ENCODE data around the gene RNF208. TPM values are rescaled to one million over a fixed set of nuclear protein-coding genes. Genes with fewer than 3 reads are reported as not detected.
A peak's percentile ranks its signal among the peaks of the same experiment; 100 is the strongest.

The RNF208 gene, protein sequence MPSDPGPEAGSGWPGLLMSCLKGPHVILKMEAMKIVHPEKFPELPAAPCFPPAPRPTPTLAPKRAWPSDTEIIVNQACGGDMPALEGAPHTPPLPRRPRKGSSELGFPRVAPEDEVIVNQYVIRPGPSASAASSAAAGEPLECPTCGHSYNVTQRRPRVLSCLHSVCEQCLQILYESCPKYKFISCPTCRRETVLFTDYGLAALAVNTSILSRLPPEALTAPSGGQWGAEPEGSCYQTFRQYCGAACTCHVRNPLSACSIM
- total RNA-seq (2011; cell fraction: chromatin; rRNA removed; ENCODE audit: low replicate concordance) = 0.97 and 2.3 TPM in 2 replicates
- 2.1 and 2.3 TPM in 2 replicates for total RNA-seq (2011; cell fraction: nucleolus; rRNA removed)
- total RNA-seq (2011; cell fraction: nucleoplasm; rRNA removed) = 0.61 and 1.8 TPM in 2 replicates
- total RNA-seq (2014; rRNA removed) (0.50 and 0.90 TPM in 2 replicates), total RNA-seq (2014; rRNA removed; fragmentation: Illumina TruSeq; extraction: Trizol) (not detected in 2 replicates), total RNA-seq (2015; rRNA removed; fragmentation: Illumina TruSeq; extraction: Trizol) (0.47 and 0.49 TPM in 2 replicates), total RNA-seq (2021) (6.6 and 6.9 TPM in 2 replicates), polyA plus RNA-seq (2011; rRNA removed) (0.15 and 1.3 TPM in 2 replicates), polyA plus RNA-seq (2014; fragmentation: Illumina TruSeq; extraction: Trizol) (0.62 and 2.4 TPM in 2 replicates), polyA plus RNA-seq (2014; fragmentation: Nextera tagmentation; extraction: Ambion mirVana) (under 1 TPM in 1 of 2 experiments, not detected in 1; 0.18 TPM), polyA plus RNA-seq (2014; rRNA removed) (3.1 and 5.1 TPM in 2 replicates), polyA minus RNA-seq (2011; rRNA and poly(A)+ RNA removed) (not detected in 2 replicates), Bru-seq, nascent RNA (percentile 34 among the genes with signal in this experiment), BruChase-seq, experiment 1, labeled RNA remaining after a 2-hour chase (percentile 40 among the genes with signal in this experiment), BruChase-seq, experiment 2, labeled RNA remaining after a 6-hour chase (percentile 47 among the genes with signal in this experiment)
- 0.40 and 1.2 TPM in 2 replicates for polyA plus RNA-seq (2011; cell fraction: cytosol; rRNA removed)
- 9.0 and 9.2 TPM in 2 replicates for polyA plus RNA-seq (2011; cell fraction: nucleus; rRNA removed)
- 6.0 and 7.9 TPM in 2 replicates for polyA plus RNA-seq (2012)
- polyA minus RNA-seq (2011; cell fraction: cytosol; rRNA and poly(A)+ RNA removed) = 2.1 and 3.4 TPM in 2 replicates
- polyA minus RNA-seq (2011; cell fraction: nucleus; rRNA and poly(A)+ RNA removed) = 0.78 and 0.81 TPM in 2 replicates
- long read RNA-seq, experiment 1, transcript RNF208-201 (1 exons, 1,077 nt) = major isoform, 12 of 12 reads
- long read RNA-seq, experiment 1, partial matches to known transcripts = 0 of 12 reads
- long read RNA-seq, experiment 1, other reads (novel, unspliced or antisense) = 0 of 12 reads
- long read RNA-seq, experiment 2, partial matches to known transcripts = 0 of 14 reads
- long read RNA-seq, experiment 2, other reads (novel, unspliced or antisense) = 10 of 14 reads
- long read RNA-seq, experiment 3 = 0 reads

DNA sequence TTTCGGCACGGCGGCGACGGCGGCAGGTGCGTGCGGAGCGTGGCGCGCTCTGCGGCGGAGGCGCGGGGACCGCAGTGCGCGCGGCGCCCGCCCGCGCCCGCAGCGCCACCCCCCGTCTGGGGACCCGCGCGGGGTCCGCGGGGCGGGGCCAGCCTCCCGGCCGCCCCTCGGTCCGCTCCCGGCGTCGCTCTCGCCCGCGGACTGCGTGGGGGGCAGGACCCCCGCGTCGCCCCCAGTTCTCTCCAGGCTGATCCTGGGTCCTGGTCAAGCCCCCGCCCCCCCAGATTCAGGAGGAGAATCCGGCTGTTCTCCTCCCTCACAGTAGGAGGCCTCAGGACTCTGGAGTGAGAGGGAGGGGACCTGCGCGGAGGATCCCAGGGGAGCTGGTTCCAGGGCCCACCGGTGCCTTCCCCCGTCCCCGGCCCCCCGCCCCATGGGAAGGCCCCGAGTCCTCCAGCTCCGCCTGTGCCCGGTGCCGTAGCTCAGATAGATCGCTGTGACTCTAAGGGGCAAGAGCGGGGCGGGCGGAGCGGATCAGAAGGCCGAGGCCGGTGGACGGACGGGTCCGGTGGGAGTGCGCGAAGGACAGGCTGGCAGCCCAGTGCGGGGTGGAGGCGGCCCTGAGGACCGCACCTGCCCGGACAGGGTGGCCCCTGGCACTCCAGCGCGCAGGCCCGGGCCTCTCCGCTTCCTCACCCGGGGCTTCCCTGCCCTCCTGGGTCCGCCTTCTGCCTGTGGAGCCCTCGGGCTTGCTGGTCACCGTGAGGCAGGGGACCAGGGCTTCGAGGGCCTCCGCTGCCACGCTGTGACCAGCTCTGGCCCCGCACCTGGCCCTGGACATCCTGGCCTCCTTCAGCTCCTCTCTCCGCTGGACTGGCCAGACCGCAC is at the start of gene RNF208:
Gene RNF208 (minus strand): TSS at position 51 of the 888 bp plus-strand sequence. CDS start 1,028 bp downstream, outside the sequence.
- 53% methylated on average over 10 of the region's 88 CpGs for whole genome bisulfite sequencing (ENCODE audit: insufficient coverage, low coverage, missing lambda C conversion rate)
- Histone ChIP-seq H4K20me1 (replicated peaks; ENCODE audit: control insufficient read depth, insufficient read depth, low read length) (no peaks in the 10 kb centered on the region), H3K4me3 (peak within 1 kb of the TSS; percentile 85), H3K27ac (ENCODE audit: extremely low read depth, low read depth, low read length) (peak within 1 kb of the TSS; percentile 83), H3K9me3 (replicated peaks; ENCODE audit: control insufficient read depth, insufficient read depth, low read depth, low read length) (no peaks in the 10 kb centered on the region), H3K79me2 (ENCODE audit: control insufficient read depth, insufficient read depth, low read length) (peaks cover 16% of the 10 kb centered on the region; the same call in 2 of the 3 replicates), H3K9me1 (ENCODE audit: control insufficient read depth, insufficient read depth, low read length) (no peaks in the 10 kb centered on the region), H3K4me1 (replicated peaks in 1 of 2; ENCODE audit: control insufficient read depth in 2 of 2, insufficient read depth in 2 of 2, low read length in 2 of 2) (peaks cover 33 to 95% of the 10 kb centered on the region in 2 experiments), H3K4me2 (ENCODE audit: insufficient read depth, low read length) (peak within 1 kb of the TSS; percentile 74), H2AFZ (ENCODE audit: low read depth, low read length) (peak within 1 kb of the TSS; percentile 70), H3K36me3 (ENCODE audit: control insufficient read depth, insufficient read depth, low read length) (peaks cover 11% of the 10 kb centered on the region; the same call in 1 of the 3 replicates), H3K9ac (ENCODE audit: insufficient read depth in 1 of 2, low read depth in 2 of 2, low read length in 2 of 2) (peak within 1 kb of the TSS; percentile 68 to 97), H3K27me3 (ENCODE audit: control insufficient read depth in 2 of 2, insufficient read depth in 2 of 2, low read length in 2 of 2) (no peaks in the 10 kb centered on the region)
- BruUV-seq (replicated peaks) = no TSS peak
- in situ Hi-C loops (cut with MboI) = no loop called here
- intact Hi-C loops (cut with micrococcal nuclease) = no loop called here
- DNase-seq (ENCODE audit: extremely low read depth in 1 of 4, low spot score in 3 of 4) (no peak), ATAC-seq (peak; percentile 0; the same call in 1 of the 3 replicates), FAIRE-seq (no peak)
- ChIA-PET POLR2A (interaction anchor here (0.6 to 2.1 kb wide), 11 partner anchors 12 to 176 kb away, joined by 3 to 12 read pairs (median 5); partner anchors contain the start of genes SAPCD2, TPRN and TUBB4B), CTCF (ENCODE audit: low intra/inter-chr PET ratio) (no interaction called here)
- TF ChIP-seq, protein P1, sequence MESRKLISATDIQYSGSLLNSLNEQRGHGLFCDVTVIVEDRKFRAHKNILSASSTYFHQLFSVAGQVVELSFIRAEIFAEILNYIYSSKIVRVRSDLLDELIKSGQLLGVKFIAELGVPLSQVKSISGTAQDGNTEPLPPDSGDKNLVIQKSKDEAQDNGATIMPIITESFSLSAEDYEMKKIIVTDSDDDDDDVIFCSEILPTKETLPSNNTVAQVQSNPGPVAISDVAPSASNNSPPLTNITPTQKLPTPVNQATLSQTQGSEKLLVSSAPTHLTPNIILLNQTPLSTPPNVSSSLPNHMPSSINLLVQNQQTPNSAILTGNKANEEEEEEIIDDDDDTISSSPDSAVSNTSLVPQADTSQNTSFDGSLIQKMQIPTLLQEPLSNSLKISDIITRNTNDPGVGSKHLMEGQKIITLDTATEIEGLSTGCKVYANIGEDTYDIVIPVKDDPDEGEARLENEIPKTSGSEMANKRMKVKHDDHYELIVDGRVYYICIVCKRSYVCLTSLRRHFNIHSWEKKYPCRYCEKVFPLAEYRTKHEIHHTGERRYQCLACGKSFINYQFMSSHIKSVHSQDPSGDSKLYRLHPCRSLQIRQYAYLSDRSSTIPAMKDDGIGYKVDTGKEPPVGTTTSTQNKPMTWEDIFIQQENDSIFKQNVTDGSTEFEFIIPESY (CRISPR knock-in tag; IDR thresholded peaks at IDR 0.05) = peak; percentile 44; the same call in 1 of the 2 replicates
- TF ChIP-seq NCOA2 (IDR thresholded peaks at IDR 0.05; ENCODE audit: partially characterized antibody in 2 of 2) = no peak
- TF ChIP-seq, protein P2, sequence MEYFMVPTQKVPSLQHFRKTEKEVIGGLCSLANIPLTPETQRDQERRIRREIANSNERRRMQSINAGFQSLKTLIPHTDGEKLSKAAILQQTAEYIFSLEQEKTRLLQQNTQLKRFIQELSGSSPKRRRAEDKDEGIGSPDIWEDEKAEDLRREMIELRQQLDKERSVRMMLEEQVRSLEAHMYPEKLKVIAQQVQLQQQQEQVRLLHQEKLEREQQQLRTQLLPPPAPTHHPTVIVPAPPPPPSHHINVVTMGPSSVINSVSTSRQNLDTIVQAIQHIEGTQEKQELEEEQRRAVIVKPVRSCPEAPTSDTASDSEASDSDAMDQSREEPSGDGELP (CRISPR knock-in tag; IDR thresholded peaks at IDR 0.05; ENCODE audit: borderline replicate concordance) = peak; percentile 37
- TF ChIP-seq, protein P3, sequence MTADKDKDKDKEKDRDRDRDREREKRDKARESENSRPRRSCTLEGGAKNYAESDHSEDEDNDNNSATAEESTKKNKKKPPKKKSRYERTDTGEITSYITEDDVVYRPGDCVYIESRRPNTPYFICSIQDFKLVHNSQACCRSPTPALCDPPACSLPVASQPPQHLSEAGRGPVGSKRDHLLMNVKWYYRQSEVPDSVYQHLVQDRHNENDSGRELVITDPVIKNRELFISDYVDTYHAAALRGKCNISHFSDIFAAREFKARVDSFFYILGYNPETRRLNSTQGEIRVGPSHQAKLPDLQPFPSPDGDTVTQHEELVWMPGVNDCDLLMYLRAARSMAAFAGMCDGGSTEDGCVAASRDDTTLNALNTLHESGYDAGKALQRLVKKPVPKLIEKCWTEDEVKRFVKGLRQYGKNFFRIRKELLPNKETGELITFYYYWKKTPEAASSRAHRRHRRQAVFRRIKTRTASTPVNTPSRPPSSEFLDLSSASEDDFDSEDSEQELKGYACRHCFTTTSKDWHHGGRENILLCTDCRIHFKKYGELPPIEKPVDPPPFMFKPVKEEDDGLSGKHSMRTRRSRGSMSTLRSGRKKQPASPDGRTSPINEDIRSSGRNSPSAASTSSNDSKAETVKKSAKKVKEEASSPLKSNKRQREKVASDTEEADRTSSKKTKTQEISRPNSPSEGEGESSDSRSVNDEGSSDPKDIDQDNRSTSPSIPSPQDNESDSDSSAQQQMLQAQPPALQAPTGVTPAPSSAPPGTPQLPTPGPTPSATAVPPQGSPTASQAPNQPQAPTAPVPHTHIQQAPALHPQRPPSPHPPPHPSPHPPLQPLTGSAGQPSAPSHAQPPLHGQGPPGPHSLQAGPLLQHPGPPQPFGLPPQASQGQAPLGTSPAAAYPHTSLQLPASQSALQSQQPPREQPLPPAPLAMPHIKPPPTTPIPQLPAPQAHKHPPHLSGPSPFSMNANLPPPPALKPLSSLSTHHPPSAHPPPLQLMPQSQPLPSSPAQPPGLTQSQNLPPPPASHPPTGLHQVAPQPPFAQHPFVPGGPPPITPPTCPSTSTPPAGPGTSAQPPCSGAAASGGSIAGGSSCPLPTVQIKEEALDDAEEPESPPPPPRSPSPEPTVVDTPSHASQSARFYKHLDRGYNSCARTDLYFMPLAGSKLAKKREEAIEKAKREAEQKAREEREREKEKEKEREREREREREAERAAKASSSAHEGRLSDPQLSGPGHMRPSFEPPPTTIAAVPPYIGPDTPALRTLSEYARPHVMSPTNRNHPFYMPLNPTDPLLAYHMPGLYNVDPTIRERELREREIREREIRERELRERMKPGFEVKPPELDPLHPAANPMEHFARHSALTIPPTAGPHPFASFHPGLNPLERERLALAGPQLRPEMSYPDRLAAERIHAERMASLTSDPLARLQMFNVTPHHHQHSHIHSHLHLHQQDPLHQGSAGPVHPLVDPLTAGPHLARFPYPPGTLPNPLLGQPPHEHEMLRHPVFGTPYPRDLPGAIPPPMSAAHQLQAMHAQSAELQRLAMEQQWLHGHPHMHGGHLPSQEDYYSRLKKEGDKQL (CRISPR knock-in tag; IDR thresholded peaks at IDR 0.05; ENCODE audit: borderline replicate concordance) = 0 out of 2 replicates have a peak, but pooled peaks have one; percentile 39

Data from K562 (cell line).